Epithelial cell of proximal tubule (primary cell): ENCODE results near the gene PTPRN2. TPM values are rescaled to one million over a fixed set of nuclear protein-coding genes. Genes with fewer than 3 reads are reported as not detected.

Source experiments
- DNase-seq: peaks from one replicate; pipeline ENCODE4 v3.0.0-alpha.2; 2011; ENCODE audit warnings: low read depth
- H3K4me3 ChIP-seq: 2 replicates; pipeline ENCODE4 v1.5.1; 2011; ENCODE audit warnings: low read depth, mild to moderate bottlenecking, low read length
- total RNA-seq: library from RNA; depleted of rRNA; stranded (reverse); fragments of >200 nt; gene quantifications from 2 replicates; pipeline ENCODE4 v1.2.3, GENCODE V29; 2015
- TF ChIP-seq, protein P1 (sequence below): conservative IDR thresholded peaks from 2 replicates; pipeline ENCODE4 v1.5.1; 2012; ENCODE audit warnings: low read depth, mild to moderate bottlenecking, low read length

Gene PTPRN2
- total RNA-seq, 1 donor from 2014 or later = 2.8 TPM

DNA sequence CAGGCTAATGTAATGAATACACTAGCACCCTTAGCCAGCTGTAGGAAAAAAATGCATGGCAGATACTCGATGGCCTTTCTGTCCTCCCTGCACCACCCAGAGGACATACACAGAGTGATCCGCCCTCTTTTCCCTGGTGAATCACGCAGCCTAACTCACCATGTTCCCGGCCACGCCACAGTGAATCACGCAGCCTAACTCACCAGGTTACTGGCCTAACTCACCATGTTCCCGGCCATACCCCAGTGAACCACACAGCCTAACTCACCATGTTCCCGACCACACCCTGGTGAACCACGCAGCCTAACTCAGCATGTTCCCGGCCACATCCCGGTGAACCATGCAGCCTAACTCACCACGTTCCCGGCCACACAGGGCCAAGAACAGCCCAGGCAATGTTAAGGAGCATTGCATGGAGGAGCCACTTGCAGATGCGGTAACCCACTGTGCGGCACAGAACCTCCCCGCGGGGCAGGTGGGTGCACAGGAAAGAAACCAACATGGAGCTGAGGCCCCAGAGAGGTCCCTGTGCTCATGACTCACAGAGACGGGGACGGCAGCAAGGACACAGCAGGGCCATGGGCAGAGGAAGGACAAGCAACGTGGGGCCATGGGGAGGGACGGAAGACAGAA, 742.3 kb downstream of the PTPRN2 start:
- TF ChIP-seq, protein P1, sequence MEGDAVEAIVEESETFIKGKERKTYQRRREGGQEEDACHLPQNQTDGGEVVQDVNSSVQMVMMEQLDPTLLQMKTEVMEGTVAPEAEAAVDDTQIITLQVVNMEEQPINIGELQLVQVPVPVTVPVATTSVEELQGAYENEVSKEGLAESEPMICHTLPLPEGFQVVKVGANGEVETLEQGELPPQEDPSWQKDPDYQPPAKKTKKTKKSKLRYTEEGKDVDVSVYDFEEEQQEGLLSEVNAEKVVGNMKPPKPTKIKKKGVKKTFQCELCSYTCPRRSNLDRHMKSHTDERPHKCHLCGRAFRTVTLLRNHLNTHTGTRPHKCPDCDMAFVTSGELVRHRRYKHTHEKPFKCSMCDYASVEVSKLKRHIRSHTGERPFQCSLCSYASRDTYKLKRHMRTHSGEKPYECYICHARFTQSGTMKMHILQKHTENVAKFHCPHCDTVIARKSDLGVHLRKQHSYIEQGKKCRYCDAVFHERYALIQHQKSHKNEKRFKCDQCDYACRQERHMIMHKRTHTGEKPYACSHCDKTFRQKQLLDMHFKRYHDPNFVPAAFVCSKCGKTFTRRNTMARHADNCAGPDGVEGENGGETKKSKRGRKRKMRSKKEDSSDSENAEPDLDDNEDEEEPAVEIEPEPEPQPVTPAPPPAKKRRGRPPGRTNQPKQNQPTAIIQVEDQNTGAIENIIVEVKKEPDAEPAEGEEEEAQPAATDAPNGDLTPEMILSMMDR = no peak
- DNase-seq = no peak
- H3K4me3 ChIP-seq = no peak overlapping the region

DNA sequence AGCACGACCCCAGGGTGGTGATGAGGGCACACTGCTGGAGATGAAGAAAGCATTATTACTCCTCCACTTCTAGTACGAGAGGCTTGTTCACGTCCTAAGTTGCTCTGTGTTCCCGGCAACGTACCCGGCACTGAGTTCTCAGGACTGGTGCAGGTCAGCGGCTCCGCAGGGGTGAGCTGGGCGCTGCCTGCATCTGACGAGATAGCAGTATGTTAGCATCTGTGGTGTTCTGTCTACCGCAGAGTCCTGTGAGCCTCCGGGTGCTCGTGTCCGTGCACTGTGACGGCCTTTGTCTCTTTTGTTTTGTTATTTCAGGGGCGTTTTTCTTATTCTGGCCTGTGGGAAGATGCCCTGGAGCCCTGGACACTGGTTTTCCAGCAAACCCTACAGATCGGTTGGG, 743.0 kb downstream of the PTPRN2 start:
- H3K4me3 ChIP-seq = no peak overlapping the region
- DNase-seq = no peak
- TF ChIP-seq, protein P1 = no peak

DNA sequence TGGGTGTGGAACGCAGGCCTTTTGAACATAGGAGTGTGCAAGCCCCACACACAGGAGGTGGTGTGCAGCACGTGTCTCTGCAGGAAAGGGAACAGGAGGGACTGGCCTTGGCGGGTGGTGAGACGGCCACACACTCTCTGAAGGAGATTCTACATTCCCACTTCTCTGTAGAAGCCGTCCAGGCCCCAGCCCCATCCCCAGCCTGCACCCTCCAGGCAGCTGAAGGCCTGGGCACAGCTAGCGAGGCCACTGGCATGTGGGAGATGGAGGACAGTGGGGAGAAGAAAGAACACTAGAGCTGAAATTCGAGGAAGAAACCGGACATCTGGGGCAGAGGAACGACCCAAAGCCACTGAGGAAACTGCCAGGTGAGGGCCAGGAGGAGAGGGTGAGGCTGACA, 743.5 kb downstream of the PTPRN2 start:
- TF ChIP-seq, protein P1 = no peak
- H3K4me3 ChIP-seq = no peak overlapping the region
- no peak for DNase-seq

DNA sequence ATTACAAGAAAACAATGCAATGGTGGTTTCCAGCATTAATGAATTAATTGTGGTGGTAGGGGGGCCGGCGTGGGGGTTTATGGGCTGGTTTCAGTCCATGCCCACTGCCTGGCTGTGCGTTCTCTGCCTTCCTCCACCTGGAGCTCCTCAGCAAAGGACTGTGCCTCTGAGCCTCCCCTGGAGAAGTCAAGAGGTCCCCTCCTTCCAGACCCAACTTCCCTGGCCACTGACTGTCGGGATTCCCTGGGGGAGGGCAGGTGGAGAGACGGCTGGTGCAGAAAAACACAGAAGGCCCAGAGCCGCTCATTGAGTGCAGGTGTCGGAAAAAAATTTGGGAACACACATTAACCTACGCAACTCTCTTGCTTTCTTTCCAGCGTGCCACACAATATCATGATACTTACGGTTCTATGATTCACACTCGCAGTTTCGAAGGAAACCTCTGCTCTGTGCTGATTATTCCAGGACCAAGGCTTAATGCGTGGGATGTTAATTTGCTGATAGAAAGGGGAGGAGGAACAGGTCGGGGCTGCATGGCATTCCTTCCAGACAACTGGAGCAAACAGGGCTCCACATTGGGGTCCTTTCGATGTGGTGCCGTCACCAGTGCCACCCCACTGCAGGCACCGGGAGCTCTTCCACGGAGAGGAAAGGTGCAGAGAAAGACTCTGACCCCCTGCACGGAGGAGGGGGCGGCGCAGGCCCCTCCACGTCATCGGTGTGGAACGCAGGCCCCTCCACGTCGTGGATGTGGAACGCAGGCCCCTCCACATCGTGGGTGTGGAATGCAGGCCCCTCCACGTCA, 744.1 kb downstream of the PTPRN2 start:
- TF ChIP-seq, protein P1 = no peak
- no peak overlapping the region for H3K4me3 ChIP-seq
- DNase-seq = no peak

DNA sequence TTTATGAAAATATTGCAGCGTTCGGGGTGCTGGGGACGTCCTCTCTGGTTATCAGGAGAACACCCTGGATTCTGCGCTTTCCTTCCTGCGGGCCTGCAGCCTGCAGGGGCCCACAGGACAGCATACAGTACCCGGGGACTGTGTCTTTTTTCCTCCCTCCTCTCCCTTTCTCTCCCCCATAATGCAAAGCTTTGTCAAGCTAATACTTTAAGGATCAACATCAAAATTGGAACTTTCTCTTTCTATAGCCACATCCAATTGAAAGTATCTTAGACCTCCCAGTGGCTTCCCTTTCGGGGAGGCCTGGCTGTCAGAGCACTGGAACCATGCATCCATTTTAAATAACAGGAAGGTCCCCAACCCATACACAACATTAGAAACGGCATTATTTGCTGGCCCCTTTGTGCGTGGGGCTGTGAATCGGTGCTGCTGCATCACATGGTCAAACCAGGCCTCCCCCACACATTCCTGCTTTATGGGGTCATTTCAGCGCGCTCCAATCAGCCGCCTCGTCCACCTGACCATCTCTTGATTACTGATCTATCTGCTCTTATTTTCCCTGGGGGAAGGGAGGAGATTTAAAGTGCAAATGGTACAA, 745.8 kb downstream of the PTPRN2 start:
- no peak for DNase-seq
- TF ChIP-seq, protein P1 = no peak
- no peak overlapping the region for H3K4me3 ChIP-seq

DNA sequence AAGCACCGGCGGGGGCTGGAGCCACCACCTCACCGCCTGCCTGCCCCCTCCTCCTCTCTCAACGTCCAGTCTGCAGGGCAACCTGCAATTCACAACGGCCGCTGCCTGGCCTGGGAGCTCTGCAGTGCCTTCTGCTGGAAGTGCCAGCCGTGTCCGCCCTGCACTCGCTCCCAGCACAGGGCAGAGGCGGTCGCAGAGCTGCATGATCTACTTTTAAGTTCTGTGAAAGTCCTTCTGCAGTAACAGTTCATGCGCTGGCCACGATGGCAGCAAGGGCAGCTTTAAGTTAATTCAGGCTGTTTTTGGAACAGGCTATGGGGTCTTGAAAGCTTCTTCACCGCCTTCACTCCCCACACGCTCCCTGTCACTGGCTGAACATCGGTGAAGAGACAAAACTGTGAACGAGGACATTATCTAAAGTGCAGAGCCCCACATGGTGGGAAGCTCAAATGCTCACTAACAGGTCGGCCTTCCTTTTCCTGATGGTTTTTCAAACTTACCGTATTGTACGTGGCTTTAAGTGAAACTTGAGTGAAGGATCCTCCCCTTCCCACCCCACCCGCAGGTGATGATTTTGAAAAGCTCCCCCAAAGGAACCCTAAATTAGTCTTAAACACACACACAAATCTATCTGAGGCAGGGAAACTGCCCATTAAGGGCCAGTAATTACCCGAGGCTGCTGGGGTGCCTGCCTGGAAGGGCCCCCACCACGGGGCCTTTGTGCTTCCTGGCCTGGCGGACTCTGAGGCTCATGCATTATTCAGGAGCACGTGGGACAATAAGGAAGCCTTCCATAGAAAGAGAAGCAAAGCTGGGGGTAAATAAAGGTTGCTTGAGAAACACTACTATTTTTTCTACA, 746.5 kb downstream of the PTPRN2 start:
- H3K4me3 ChIP-seq = no peak overlapping the region
- TF ChIP-seq, protein P1 = no peak
- DNase-seq = no peak
